GM23338 (cell line): ENCODE data around the gene DNAH11.

Experiments
- CTCF ChIP-seq, 2 experiments: fragments of 200-600 bp in 1 of 2; sonication (generic) in 1 of 2; conservative IDR thresholded peaks; 2 replicates each; pipeline versions ENCODE4 v1.5.1 to v1.6.1; 2016 to 2017; ENCODE audit warnings: antibody characterized with exemption in 2 of 2, low read depth in 2 of 2, mild to moderate bottlenecking in 2 of 2, moderate library complexity in 1 of 2
- EZH2 ChIP-seq: fragments of 200-600 bp; sonication (generic); IDR thresholded peaks from one replicate; pipeline ENCODE4 v1.8.0; 2017; ENCODE audit warnings: antibody characterized with exemption, mild to moderate bottlenecking, low read depth; ENCODE audit not compliant: unreplicated experiment
- POLR2AphosphoS5 ChIP-seq: IDR thresholded peaks from 2 replicates; pipeline ENCODE4 v1.6.1; 2016; ENCODE audit warnings: antibody characterized with exemption, low read depth

GRCh38 chr7:21771906-21772610, 229.2 kb downstream of the DNAH11 start:
- TF ChIP-seq POLR2AphosphoS5 = no peak
- TF ChIP-seq EZH2 = no peak
- no peak for TF ChIP-seq CTCF (conservative IDR thresholded peaks at IDR 0.05; ENCODE audit: low read depth in 2 of 2)
